Amniotic stem cell (primary cell): ENCODE results near the gene HARBI1.

Experiments
- DNase-seq: peaks from one replicate; lab custom pipeline; 2025; lab: John Stamatoyannopoulos, UW

HARBI1 gene

GRCh38 chr11:46633291-46634217, 16.5 kb upstream of the HARBI1 start:
- DNase-seq: no peak

GRCh38 chr11:46632502-46632901, 15.5 kb upstream of the HARBI1 start:
- no peak for DNase-seq

- no peak for DNase-seq
Measured at GRCh38 chr11:46631676-46632075, 14.6 kb upstream of the HARBI1 start.

- DNase-seq: no peak
Measured at GRCh38 chr11:46630237-46630636, 13.2 kb upstream of the HARBI1 start.

- no peak for DNase-seq
Measured at GRCh38 chr11:46628961-46629360, 11.9 kb upstream of the HARBI1 start.

GRCh38 chr11:46625406-46625805, 8.4 kb upstream of the HARBI1 start:
- DNase-seq: no peak

GRCh38 chr11:46618837-46619236, 1.8 kb upstream of the HARBI1 start:
- no peak for DNase-seq

GRCh38 chr11:46617972-46618314, 916 bp upstream of the HARBI1 start:
- DNase-seq: no peak

- no peak for DNase-seq
Measured at GRCh38 chr11:46616551-46617133, 385 bp downstream of the HARBI1 start.

- DNase-seq: no peak
Measured at GRCh38 chr11:46615756-46616155, 1.3 kb downstream of the HARBI1 start.

- no peak for DNase-seq
Measured at GRCh38 chr11:46612326-46612725, 4.7 kb downstream of the HARBI1 start.

- no peak for DNase-seq
Measured at GRCh38 chr11:46611526-46612304, 5.3 kb downstream of the HARBI1 start.

- no peak for DNase-seq
Measured at GRCh38 chr11:46609386-46609785, 7.6 kb downstream of the HARBI1 start.

GRCh38 chr11:46607516-46607915, 9.5 kb downstream of the HARBI1 start:
- no peak for DNase-seq

- DNase-seq: no peak
Measured at GRCh38 chr11:46604796-46605195, 12.2 kb downstream of the HARBI1 start.

GRCh38 chr11:46603704-46604308, 13.2 kb downstream of the HARBI1 start:
- no peak for DNase-seq

- no peak for DNase-seq
Measured at GRCh38 chr11:46601129-46601528, 15.9 kb downstream of the HARBI1 start.

- no peak for DNase-seq
Measured at GRCh38 chr11:46600194-46600960, 16.6 kb downstream of the HARBI1 start.

- DNase-seq: no peak
Measured at GRCh38 chr11:46599340-46600193, 17.5 kb downstream of the HARBI1 start.

GRCh38 chr11:46597609-46598219, 19.3 kb downstream of the HARBI1 start:
- DNase-seq: no peak
